K562 (cell line): ENCODE data around the gene C1QTNF6.

Experiments used
- ARHGAP35 ChIP-seq: fragments of 450-650 bp; IDR thresholded peaks from 2 replicates; pipeline ENCODE4 v1.6.1; 2018; ENCODE audit not compliant: partially characterized antibody
- CBX5 ChIP-seq: IDR thresholded peaks from 2 replicates; pipeline ENCODE4 v1.6.1; 2014; ENCODE audit warnings: low read depth, borderline replicate concordance
- CTCF ChIP-seq, 3 experiments: IDR thresholded peaks in 2 of 3; conservative IDR thresholded peaks in 1 of 3; 2 replicates each; pipeline ENCODE4 v1.5.1; 2011 to 2012; ENCODE audit warnings: low read length in 3 of 3, mild to moderate bottlenecking in 3 of 3, control low read depth in 2 of 3, improper control_type of control experiment in 1 of 3, inconsistent platforms in 1 of 3, low read depth in 1 of 3, mixed read lengths in 1 of 3, moderate library complexity in 1 of 3; ENCODE audit not compliant: insufficient read depth in 2 of 3
- EP300 ChIP-seq: IDR thresholded peaks from 2 replicates; pipeline ENCODE4 v1.6.1; 2012; ENCODE audit warnings: low read length, improper control_type of control experiment
- HMG20A ChIP-seq: fragments of 450-650 bp; formaldehyde crosslinking; conservative IDR thresholded peaks from 2 replicates; pipeline ENCODE4 v1.4.0; 2020; ENCODE audit warnings: mild to moderate bottlenecking, mixed read lengths
- MAFF ChIP-seq: IDR thresholded peaks from 2 replicates; pipeline ENCODE4 v1.6.1; 2012; ENCODE audit warnings: low read length, improper control_type of control experiment
- RCOR1 ChIP-seq, 2 experiments: IDR thresholded peaks; 2 replicates each; pipeline ENCODE4 v1.6.1; 2012; ENCODE audit warnings: low read depth in 2 of 2, low read length in 2 of 2, borderline replicate concordance in 1 of 2, improper control_type of control experiment in 1 of 2

DNA sequence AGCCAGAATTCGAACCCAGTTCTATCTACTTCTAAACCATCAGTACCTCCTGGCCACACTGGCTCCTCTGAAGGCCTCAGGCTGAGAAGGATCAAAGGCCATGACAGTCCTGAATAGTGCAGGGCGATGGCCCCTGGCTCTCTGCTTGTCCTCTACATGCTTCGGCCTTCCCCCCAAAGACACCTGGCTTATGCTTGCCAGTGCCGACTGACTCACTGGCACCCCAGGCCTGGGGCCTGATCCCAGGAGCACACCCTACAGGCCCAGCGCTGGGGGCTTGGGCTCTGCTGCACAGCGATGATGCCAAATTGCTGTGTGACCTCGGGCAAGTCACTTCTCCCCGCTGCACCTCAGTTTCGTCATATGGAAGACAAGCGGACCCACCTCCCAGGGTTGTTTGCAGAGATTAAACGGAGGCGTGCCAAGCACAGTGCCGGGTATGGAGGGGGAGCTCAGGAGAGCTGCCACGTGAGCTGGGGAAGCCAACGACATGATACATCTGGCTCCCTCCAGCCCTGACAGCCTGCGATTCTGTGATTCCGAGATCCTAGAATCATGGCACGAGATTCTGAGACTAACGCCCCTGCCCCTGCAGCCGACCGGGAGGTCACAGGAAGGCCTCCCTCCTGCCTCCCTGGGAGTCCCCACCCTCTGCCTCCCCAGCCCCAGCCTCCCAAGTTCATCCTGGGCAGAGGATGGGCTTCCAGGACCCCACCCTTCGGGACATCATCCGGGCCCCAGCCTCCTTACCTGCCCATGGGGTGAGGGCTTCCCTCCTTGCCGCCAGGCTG is 23.2 kb upstream of the C1QTNF6 start:
- no peak for TF ChIP-seq RCOR1 (IDR thresholded peaks at IDR 0.05; ENCODE audit: borderline replicate concordance in 1 of 2, low read depth in 2 of 2, low read length in 2 of 2)
- TF ChIP-seq ARHGAP35, result no peak
- TF ChIP-seq CBX5, result no peak
- no peak for TF ChIP-seq MAFF
- no peak for TF ChIP-seq HMG20A
- TF ChIP-seq CTCF (IDR thresholded peaks at IDR 0.05 in 2 of 3, conservative IDR thresholded peaks at IDR 0.05 in 1 of 3; ENCODE audit: insufficient read depth in 2 of 3, low read depth in 1 of 3, low read length in 3 of 3), result no peak
- no peak for TF ChIP-seq EP300
